GM20000 (cell line): ENCODE results near the gene RASL12.

Source experiments
- DNase-seq: peaks from one replicate; pipeline ENCODE4 v3.0.0; 2012; ENCODE audit warnings: low spot score
- CTCF ChIP-seq: IDR thresholded peaks from 2 replicates; pipeline ENCODE4 v1.5.1; 2012; ENCODE audit warnings: mild to moderate bottlenecking, control low read depth; ENCODE audit errors: extremely low read depth, missing control alignments

The RASL12 gene

GRCh38 chr15:65091946-65092770 lies 24.4 kb upstream of the RASL12 start:
- no peak for TF ChIP-seq CTCF
- DNase-seq: no peak

GRCh38 chr15:65089206-65089824 lies 21.5 kb upstream of the RASL12 start:
- TF ChIP-seq CTCF: no peak
- no peak for DNase-seq

- TF ChIP-seq CTCF: no peak
- DNase-seq: no peak
These were observed 20.8 kb upstream of the RASL12 start for GRCh38 chr15:65088643-65089021.

GRCh38 chr15:65087873-65088642 lies 20.3 kb upstream of the RASL12 start:
- no peak for TF ChIP-seq CTCF
- DNase-seq: no peak

GRCh38 chr15:65087411-65087810 lies 19.6 kb upstream of the RASL12 start:
- TF ChIP-seq CTCF: no peak
- DNase-seq: no peak

- no peak for TF ChIP-seq CTCF
- DNase-seq: no peak
These were observed 18.9 kb upstream of the RASL12 start for GRCh38 chr15:65086680-65087111.
